ENCODE measurements around the gene DCLK2. TPM values are rescaled to one million over a fixed set of nuclear protein-coding genes. Genes with fewer than 3 reads are reported as not detected.

Gene DCLK2
- total and polyA plus RNA-seq, 2 of the 4 experiments (the other 2 are of a cell fraction): 11.3 to 15.5 TPM

- DNase-seq: no peak
- POLR2A ChIA-PET (ENCODE audit: unreplicated experiment): no interaction called here
- H2BK15ac ChIP-seq (ENCODE audit: low read depth, low read length): no peak overlapping the region
- H2BK5ac ChIP-seq (ENCODE audit: low read depth, low read length, poor library complexity, severe bottlenecking): no peak overlapping the region
- no TSS peak for BruUV-seq (replicated peaks)
- H2BK120ac ChIP-seq (ENCODE audit: low read depth, low read length): no peak overlapping the region
- H3K56ac ChIP-seq (ENCODE audit: extremely low read depth, insufficient read depth, low read length): no peak overlapping the region
- H3K27ac ChIP-seq (ENCODE audit: insufficient read depth, low read length): no peak overlapping the region
- peaks cover 4% of the 10 kb centered on the region; the same call in 1 of the 2 replicates for H3K4me1 ChIP-seq (ENCODE audit: control insufficient read depth, insufficient read depth, low read length)
- H3K4ac ChIP-seq (ENCODE audit: low read depth, low read length): no peak overlapping the region
- no peak overlapping the region for H2AK5ac ChIP-seq (ENCODE audit: low read depth, low read length)
- H4K8ac ChIP-seq (ENCODE audit: low read depth in 2 of 2, low read length in 2 of 2): no peak overlapping the region
- no peak overlapping the region for H3K4me2 ChIP-seq (ENCODE audit: low read depth, low read length)
- in situ Hi-C loops (cut with MboI; ENCODE audit: low sequenced_read_pairs): no loop called here
- CTCF ChIA-PET: interaction anchor here (1.5 kb wide), 1 partner anchor 12 kb away, joined by 3 read pairs; no protein-coding TSS in a partner anchor
- peaks cover 19% of the 10 kb centered on the region for H3K36me3 ChIP-seq (ENCODE audit: control insufficient read depth, insufficient read depth, low read length)
- no peak overlapping the region for H3K9ac ChIP-seq (ENCODE audit: low read depth, low read length)
- H3K9me1 ChIP-seq (ENCODE audit: insufficient read depth, low read length): no peaks in the 10 kb centered on the region; the same call in 1 of the 2 replicates
- H3K4me3 ChIP-seq (ENCODE audit: insufficient read depth, low read depth, low read length): no peak overlapping the region
- no peak overlapping the region for H4K5ac ChIP-seq (ENCODE audit: low read depth, low read length)
- dilution Hi-C loops (cut with HindIII; ENCODE audit: low sequenced_read_pairs, unreplicated experiment): no loop called here
- WGBS, 2 experiments (ENCODE audit: extremely low coverage in 2 of 2, insufficient read length in 1 of 2): 79% methylated on average over 13 of the region's 23 CpGs; no CpG with 5 or more reads in 1 of the 2 experiments
- no peak overlapping the region for H2AK9ac ChIP-seq (replicated peaks; ENCODE audit: low read depth, low read length, poor library complexity)
- no peak overlapping the region for H3K14ac ChIP-seq (replicated peaks; ENCODE audit: low read depth, low read length)
- H3K18ac ChIP-seq (ENCODE audit: low read depth, low read length): no peak overlapping the region
- H2BK20ac ChIP-seq (ENCODE audit: low read depth, low read length): no peak overlapping the region
- TF ChIP-seq MAZ (IDR thresholded peaks at IDR 0.05; ENCODE audit: borderline replicate concordance, low read depth, low read length): no peak
- TF ChIP-seq CTCF (conservative IDR thresholded peaks at IDR 0.05; ENCODE audit: low read depth, low read length): no peak
- no peak for TF ChIP-seq ELK1 (IDR thresholded peaks at IDR 0.05; ENCODE audit: borderline replicate concordance, low read depth, low read length)
- no peak for TF ChIP-seq USF2 (IDR thresholded peaks at IDR 0.05; ENCODE audit: low read depth, low read length)
- no peak for TF ChIP-seq MXI1 (IDR thresholded peaks at IDR 0.05; ENCODE audit: borderline replicate concordance, low read depth, low read length)
- no peak for TF ChIP-seq SMC3 (IDR thresholded peaks at IDR 0.05; ENCODE audit: low read depth, low read length)
- TF ChIP-seq BHLHE40 (IDR thresholded peaks at IDR 0.05; ENCODE audit: low read depth, low read length): no peak
- no peak for TF ChIP-seq RAD21 (IDR thresholded peaks at IDR 0.05; ENCODE audit: low read length)
- no peak for TF ChIP-seq RFX5 (IDR thresholded peaks at IDR 0.05; ENCODE audit: low read depth, low read length)
- TF ChIP-seq RCOR1 (IDR thresholded peaks at IDR 0.05; ENCODE audit: insufficient replicate concordance, low read length): no peak
- no peak for TF ChIP-seq MAFK (IDR thresholded peaks at IDR 0.05; ENCODE audit: low read depth, low read length)
- no peak for ATAC-seq (ENCODE audit: low read depth)
- no peaks in the 10 kb centered on the region for H3K27me3 ChIP-seq (ENCODE audit: control insufficient read depth, insufficient read depth, low read length)
- H4K91ac ChIP-seq (ENCODE audit: insufficient read depth, low read depth, low read length): no peak overlapping the region
- no peak overlapping the region for H3K23ac ChIP-seq (ENCODE audit: low read depth, low read length)
- H4K20me1 ChIP-seq (ENCODE audit: insufficient read depth, low read length): no peaks in the 10 kb centered on the region
- H3K9me3 ChIP-seq (ENCODE audit: control insufficient read depth, insufficient read depth, low read length): no peaks in the 10 kb centered on the region
- intact Hi-C loops (cut with micrococcal nuclease): no loop called here
- H2AFZ ChIP-seq (replicated peaks; ENCODE audit: low read length, poor library complexity): no peak overlapping the region
- H3K79me1 ChIP-seq (ENCODE audit: low read depth in 1 of 2, low read length in 2 of 2): no peaks in the 10 kb centered on the region
Observed at GRCh38 chr4:150256225-150256620, 178.0 kb downstream of the DCLK2 start.

Measured in IMR-90 (cell line).